Measurements from ENCODE around the gene TOMM40. TPM values are rescaled to one million over a fixed set of nuclear protein-coding genes. Genes with fewer than 3 reads are reported as not detected.

Gene TOMM40
- total RNA-seq, 2 experiments from 2014 or later: 55.7 to 65.3 TPM

Other genes with a start within 250 kb of the TOMM40 start
- gene PVR, start 247.3 kb upstream of the TOMM40 start, total RNA-seq: 1 to 10 TPM; 1.9 TPM
- under 1 TPM in 1 of 2 experiments, not detected in 1; 0.23 TPM for gene CEACAM19, start 219.8 kb upstream of the TOMM40 start, total RNA-seq
- not detected for gene CEACAM16, start 192.1 kb upstream of the TOMM40 start, total RNA-seq
- gene BCL3, start 142.5 kb upstream of the TOMM40 start, total RNA-seq: 10 to 100 TPM; 38.7 to 40.2 TPM
- gene CBLC, start 113.4 kb upstream of the TOMM40 start, total RNA-seq: not detected
- not detected for gene BCAM, start 82.2 kb upstream of the TOMM40 start, total RNA-seq
- not detected for gene NECTIN2, start 45.0 kb upstream of the TOMM40 start, total RNA-seq
- under 1 TPM; 0.45 to 0.75 TPM for gene APOE, start 14.5 kb downstream of the TOMM40 start, total RNA-seq
- not detected for gene APOC1, start 23.4 kb downstream of the TOMM40 start, total RNA-seq
- not detected for gene APOC4, start 51.0 kb downstream of the TOMM40 start, total RNA-seq
- gene APOC2, start 54.8 kb downstream of the TOMM40 start, total RNA-seq: not detected
- 10 to 100 TPM; 70.6 to 72.8 TPM for gene CLPTM1, start 64.1 kb downstream of the TOMM40 start, total RNA-seq
- gene RELB, start 110.2 kb downstream of the TOMM40 start, total RNA-seq: 10 to 100 TPM; 16.8 to 20.0 TPM
- 100 to 1,000 TPM; 101 to 109 TPM for gene CLASRP, start 147.8 kb downstream of the TOMM40 start, total RNA-seq
- gene ZNF296, start 185.2 kb downstream of the TOMM40 start, total RNA-seq: 1 to 10 TPM; 4.0 to 4.1 TPM
- gene GEMIN7, start 188.0 kb downstream of the TOMM40 start, total RNA-seq: 10 to 100 TPM; 27.1 to 30.0 TPM
- 10 to 100 TPM; 21.1 to 21.7 TPM for gene PPP1R37, start 201.9 kb downstream of the TOMM40 start, total RNA-seq